Measurements from ENCODE around the gene FAM204A. TPM values are rescaled to one million over a fixed set of nuclear protein-coding genes. Genes with fewer than 3 reads are reported as not detected.

Gene FAM204A
- 81.5 TPM for polyA plus RNA-seq (2013, experiment 1 of 2)
- polyA plus RNA-seq (2013, experiment 2 of 2) = 83.8 TPM

- peaks cover 1 to 2% of the 10 kb centered on the region in 2 donors for H3K4me1 ChIP-seq (ENCODE audit: control insufficient read depth in 2 of 2, insufficient read depth in 1 of 2, low read depth in 1 of 2, low read length in 2 of 2)
These were observed at the start of gene FAM204A for GRCh38 chr10:118341791-118342637. TSS of gene FAM204A (minus strand) at chr10:118342324. CDS start at chr10:118336415, 5,909 bp downstream.

DNA sequence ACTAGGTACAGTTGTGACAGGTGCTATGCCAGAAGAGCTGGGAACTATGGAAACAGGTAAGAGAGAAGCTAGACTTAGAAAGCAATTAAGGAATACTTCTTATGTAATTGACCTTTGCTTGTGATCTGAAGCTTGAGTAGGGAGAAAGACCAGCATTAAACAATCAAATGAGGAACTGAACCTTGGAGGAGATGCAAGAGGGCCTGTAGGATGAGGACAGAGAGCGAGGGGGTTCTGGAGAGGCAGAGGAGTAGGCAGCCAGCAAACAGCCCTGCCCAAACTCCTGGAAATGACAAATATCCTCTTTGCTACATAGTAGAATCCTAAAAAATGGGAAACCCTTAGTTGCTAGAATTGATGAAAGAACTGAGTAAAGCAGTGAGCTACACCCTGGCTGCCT, 41.6 kb upstream of the FAM204A start:
- no peak overlapping the region for H3K23ac ChIP-seq (ENCODE audit: low read depth, low read length, poor library complexity)
- H3K14ac ChIP-seq (ENCODE audit: low read length) = no peak overlapping the region
- no peak overlapping the region for H3K9ac ChIP-seq (ENCODE audit: low read depth, low read length, poor library complexity)
- H2AK5ac ChIP-seq (ENCODE audit: low read depth, low read length) = no peak overlapping the region
- no peak overlapping the region for H2BK120ac ChIP-seq (ENCODE audit: low read depth, low read length)
- H3K4ac ChIP-seq (ENCODE audit: low read length) = no peak overlapping the region
- no peaks in the 10 kb centered on the region for H3K9me3 ChIP-seq (replicated peaks in 1 of 2; ENCODE audit: control insufficient read depth in 2 of 2, insufficient read depth in 1 of 2, low read depth in 1 of 2, low read length in 2 of 2)
- no peak overlapping the region for H2BK15ac ChIP-seq (ENCODE audit: low read length)
- no peak overlapping the region for H3K4me2 ChIP-seq (ENCODE audit: insufficient read depth, low read length, poor library complexity, severe bottlenecking)
- no peak overlapping the region for H2BK12ac ChIP-seq (ENCODE audit: low read length)
- H4K8ac ChIP-seq (ENCODE audit: low read depth, low read length) = no peak overlapping the region
- no peak for DNase-seq (ENCODE audit: low spot score)
- no peaks in the 10 kb centered on the region for H3K79me1 ChIP-seq (ENCODE audit: low read depth, low read length)
- no peak overlapping the region for H4K91ac ChIP-seq (ENCODE audit: low read depth, low read length, poor library complexity)
- no peak overlapping the region for H3K18ac ChIP-seq (ENCODE audit: low read length)
- WGBS, 2 donors (ENCODE audit: extremely low coverage in 2 of 2, insufficient read length in 2 of 2, insufficient replicate concordance in 1 of 2) = no CpG with 5 or more reads among the region's 1 CpG
- no peaks in the 10 kb centered on the region for H3K4me1 ChIP-seq (ENCODE audit: control insufficient read depth in 2 of 2, insufficient read depth in 1 of 2, low read depth in 1 of 2, low read length in 2 of 2)
- H3K27me3 ChIP-seq (ENCODE audit: control insufficient read depth in 3 of 3, insufficient read depth in 3 of 3, low read depth in 1 of 3, low read length in 3 of 3) = peaks cover 0 to 8% (median 0%) of the 10 kb centered on the region in 3 experiments
- H3K4me3 ChIP-seq (ENCODE audit: low read length in 2 of 2) = no peak overlapping the region
- no peak overlapping the region for H2BK5ac ChIP-seq (ENCODE audit: low read length)
- H3K27ac ChIP-seq (replicated peaks; ENCODE audit: low read length) = no peak overlapping the region
- no peak overlapping the region for H2AFZ ChIP-seq (ENCODE audit: low read length)
- no peaks in the 10 kb centered on the region for H3K36me3 ChIP-seq (replicated peaks in 1 of 2; ENCODE audit: control insufficient read depth in 2 of 2, insufficient read depth in 2 of 2, low read length in 2 of 2)

More at GRCh38 chr10:118341791-118342637, at the start of gene FAM204A:
- H3K18ac ChIP-seq (ENCODE audit: low read length) = peak within 1 kb of the TSS; percentile 29
- no peak within 1 kb of the TSS for H2BK5ac ChIP-seq (ENCODE audit: low read length)
- H3K9me3 ChIP-seq (replicated peaks in 1 of 2; ENCODE audit: control insufficient read depth in 2 of 2, insufficient read depth in 1 of 2, low read depth in 1 of 2, low read length in 2 of 2) = no peaks in the 10 kb centered on the region
- H2BK12ac ChIP-seq (ENCODE audit: low read length) = no peak within 1 kb of the TSS
- H3K36me3 ChIP-seq (replicated peaks in 1 of 2; ENCODE audit: control insufficient read depth in 2 of 2, insufficient read depth in 2 of 2, low read length in 2 of 2) = peaks cover 2 to 29% of the 10 kb centered on the region in 2 donors
- peak within 1 kb of the TSS; percentile 68 for H3K4me2 ChIP-seq (ENCODE audit: insufficient read depth, low read length, poor library complexity, severe bottlenecking)
- H4K8ac ChIP-seq (ENCODE audit: low read depth, low read length) = no peak within 1 kb of the TSS
- peak within 1 kb of the TSS; percentile 38 for H3K27ac ChIP-seq (replicated peaks; ENCODE audit: low read length)
- no peak within 1 kb of the TSS for H2BK15ac ChIP-seq (ENCODE audit: low read length)
- no CpG with 5 or more reads among the region's 45 CpGs for WGBS, 2 donors (ENCODE audit: extremely low coverage in 2 of 2, insufficient read length in 2 of 2, insufficient replicate concordance in 1 of 2)
- no peak within 1 kb of the TSS for H2BK120ac ChIP-seq (ENCODE audit: low read depth, low read length)
- peaks cover 2% of the 10 kb centered on the region for H3K79me1 ChIP-seq (ENCODE audit: low read depth, low read length)
- H2AFZ ChIP-seq (ENCODE audit: low read length) = peak within 1 kb of the TSS; percentile 90
- H3K4ac ChIP-seq (ENCODE audit: low read length) = no peak within 1 kb of the TSS
- peak within 1 kb of the TSS; percentile 92 for H3K9ac ChIP-seq (ENCODE audit: low read depth, low read length, poor library complexity)
- H4K91ac ChIP-seq (ENCODE audit: low read depth, low read length, poor library complexity) = no peak within 1 kb of the TSS
- H3K14ac ChIP-seq (ENCODE audit: low read length) = no peak within 1 kb of the TSS
- no peak within 1 kb of the TSS for H3K23ac ChIP-seq (ENCODE audit: low read depth, low read length, poor library complexity)
- no peak within 1 kb of the TSS for H2AK5ac ChIP-seq (ENCODE audit: low read depth, low read length)
- peak; percentile 95 for DNase-seq (ENCODE audit: low spot score)
- H3K27me3 ChIP-seq (ENCODE audit: control insufficient read depth in 3 of 3, insufficient read depth in 3 of 3, low read depth in 1 of 3, low read length in 3 of 3) = peaks cover 0 to 3% (median 0%) of the 10 kb centered on the region in 3 experiments
- H3K4me3 ChIP-seq (ENCODE audit: low read length in 2 of 2) = peak within 1 kb of the TSS; percentile 78 to 92

GRCh38 chr10:118383063-118383689, 41.1 kb upstream of the FAM204A start:
- no peak overlapping the region for H2BK5ac ChIP-seq (ENCODE audit: low read length)
- H3K4me2 ChIP-seq (ENCODE audit: insufficient read depth, low read length, poor library complexity, severe bottlenecking) = no peak overlapping the region
- no peak overlapping the region for H2BK12ac ChIP-seq (ENCODE audit: low read length)
- H2AK5ac ChIP-seq (ENCODE audit: low read depth, low read length) = no peak overlapping the region
- no peak overlapping the region for H2BK15ac ChIP-seq (ENCODE audit: low read length)
- H3K9ac ChIP-seq (ENCODE audit: low read depth, low read length, poor library complexity) = no peak overlapping the region
- H3K14ac ChIP-seq (ENCODE audit: low read length) = no peak overlapping the region
- peaks cover 0 to 8% (median 0%) of the 10 kb centered on the region in 3 experiments for H3K27me3 ChIP-seq (ENCODE audit: control insufficient read depth in 3 of 3, insufficient read depth in 3 of 3, low read depth in 1 of 3, low read length in 3 of 3)
- H4K8ac ChIP-seq (ENCODE audit: low read depth, low read length) = no peak overlapping the region
- no peak overlapping the region for H3K4me3 ChIP-seq (ENCODE audit: low read length in 2 of 2)
- WGBS, 2 donors (ENCODE audit: extremely low coverage in 2 of 2, insufficient read length in 2 of 2, insufficient replicate concordance in 1 of 2) = no CpG with 5 or more reads among the region's 4 CpGs
- H3K9me3 ChIP-seq (replicated peaks in 1 of 2; ENCODE audit: control insufficient read depth in 2 of 2, insufficient read depth in 1 of 2, low read depth in 1 of 2, low read length in 2 of 2) = no peaks in the 10 kb centered on the region
- no peak overlapping the region for H3K23ac ChIP-seq (ENCODE audit: low read depth, low read length, poor library complexity)
- no peaks in the 10 kb centered on the region for H3K4me1 ChIP-seq (ENCODE audit: control insufficient read depth in 2 of 2, insufficient read depth in 1 of 2, low read depth in 1 of 2, low read length in 2 of 2)
- H3K4ac ChIP-seq (ENCODE audit: low read length) = no peak overlapping the region
- H3K79me1 ChIP-seq (ENCODE audit: low read depth, low read length) = no peaks in the 10 kb centered on the region
- H2BK120ac ChIP-seq (ENCODE audit: low read depth, low read length) = no peak overlapping the region
- H3K27ac ChIP-seq (replicated peaks; ENCODE audit: low read length) = no peak overlapping the region
- no peak for DNase-seq (ENCODE audit: low spot score)
- H3K18ac ChIP-seq (ENCODE audit: low read length) = no peak overlapping the region
- H4K91ac ChIP-seq (ENCODE audit: low read depth, low read length, poor library complexity) = no peak overlapping the region
- H3K36me3 ChIP-seq (replicated peaks in 1 of 2; ENCODE audit: control insufficient read depth in 2 of 2, insufficient read depth in 2 of 2, low read length in 2 of 2) = no peaks in the 10 kb centered on the region
- H2AFZ ChIP-seq (ENCODE audit: low read length) = no peak overlapping the region

DNA sequence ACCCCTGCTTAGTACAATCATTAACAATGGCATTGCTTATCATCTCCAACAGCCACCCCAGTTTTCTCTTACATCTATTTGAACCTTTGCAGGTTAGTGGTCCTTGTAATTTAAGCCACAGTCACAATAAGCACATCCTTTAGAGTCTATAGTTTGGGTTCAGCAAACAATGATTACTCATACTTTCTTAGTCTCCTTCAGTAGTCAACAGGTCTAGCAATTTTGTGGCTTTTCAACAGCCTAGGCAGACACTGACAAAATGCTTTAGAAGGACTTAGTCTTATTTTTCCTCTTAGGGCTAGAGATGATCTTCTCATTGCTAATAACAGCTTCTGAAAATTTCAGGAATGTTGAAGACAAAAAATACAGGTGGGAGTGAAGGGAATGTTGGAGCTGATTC, 32.3 kb upstream of the FAM204A start:
- Histone ChIP-seq H2AK5ac (ENCODE audit: low read depth, low read length) (no peak overlapping the region), H3K14ac (ENCODE audit: low read length) (no peak overlapping the region), H3K18ac (ENCODE audit: low read length) (no peak overlapping the region), H3K9me3 (replicated peaks in 1 of 2; ENCODE audit: control insufficient read depth in 2 of 2, insufficient read depth in 1 of 2, low read depth in 1 of 2, low read length in 2 of 2) (no peaks in the 10 kb centered on the region), H3K23ac (ENCODE audit: low read depth, low read length, poor library complexity) (no peak overlapping the region), H2BK12ac (ENCODE audit: low read length) (no peak overlapping the region), H2AFZ (ENCODE audit: low read length) (no peak overlapping the region), H3K79me1 (ENCODE audit: low read depth, low read length) (no peaks in the 10 kb centered on the region), H3K4ac (ENCODE audit: low read length) (no peak overlapping the region), H3K9ac (ENCODE audit: low read depth, low read length, poor library complexity) (no peak overlapping the region), H3K27ac (replicated peaks; ENCODE audit: low read length) (no peak overlapping the region), H2BK15ac (ENCODE audit: low read length) (no peak overlapping the region), H3K27me3 (ENCODE audit: control insufficient read depth in 3 of 3, insufficient read depth in 3 of 3, low read depth in 1 of 3, low read length in 3 of 3) (no peaks in the 10 kb centered on the region), H4K91ac (ENCODE audit: low read depth, low read length, poor library complexity) (no peak overlapping the region), H3K4me1 (ENCODE audit: control insufficient read depth in 2 of 2, insufficient read depth in 1 of 2, low read depth in 1 of 2, low read length in 2 of 2) (no peaks in the 10 kb centered on the region), H2BK5ac (ENCODE audit: low read length) (no peak overlapping the region), H2BK120ac (ENCODE audit: low read depth, low read length) (no peak overlapping the region), H3K36me3 (replicated peaks in 1 of 2; ENCODE audit: control insufficient read depth in 2 of 2, insufficient read depth in 2 of 2, low read length in 2 of 2) (no peaks in the 10 kb centered on the region), H3K4me2 (ENCODE audit: insufficient read depth, low read length, poor library complexity, severe bottlenecking) (no peak overlapping the region), H3K4me3 (ENCODE audit: low read length in 2 of 2) (no peak overlapping the region), H4K8ac (ENCODE audit: low read depth, low read length) (no peak overlapping the region)
- DNase-seq (ENCODE audit: low spot score) = no peak

Measured in neuronal stem cell (in vitro differentiated cells).